Liver (tissue), 9 donors: ENCODE results near the gene MVP. TPM values are rescaled to one million over a fixed set of nuclear protein-coding genes. Genes with fewer than 3 reads are reported as not detected.

Source experiments
- DNase-seq: peaks from one replicate; pipeline ENCODE4 v3.0.0-alpha.2; 2017; ENCODE audit warnings: low spot score
- H3K27ac ChIP-seq, 2 donors: one replicate each; pipeline ENCODE4 v1.7.0; 2013; ENCODE audit warnings: inconsistent platforms in 2 of 2, low read length in 2 of 2, control low read depth in 1 of 2, low read depth in 1 of 2, mild to moderate bottlenecking in 1 of 2
- H3K27me3 ChIP-seq, 4 donors: one replicate each; pipeline versions ENCODE4 v1.6.1 to v1.7.0; 2013; ENCODE audit warnings: low read length in 3 of 4, inconsistent platforms in 1 of 4, mild to moderate bottlenecking in 1 of 4, moderate library complexity in 1 of 4; ENCODE audit not compliant: control insufficient read depth in 4 of 4, insufficient read depth in 4 of 4
- H3K36me3 ChIP-seq, 4 donors: one replicate each; pipeline versions ENCODE4 v1.6.1 to v1.7.0; 2013; ENCODE audit warnings: low read length in 3 of 4, mild to moderate bottlenecking in 3 of 4, low read depth in 1 of 4, moderate library complexity in 1 of 4; ENCODE audit not compliant: control insufficient read depth in 4 of 4, insufficient read depth in 3 of 4
- H3K4me1 ChIP-seq, 4 donors: one replicate each; pipeline versions ENCODE4 v1.6.1 to v1.7.0; 2013; ENCODE audit warnings: low read length in 3 of 4, mild to moderate bottlenecking in 3 of 4, moderate library complexity in 1 of 4; ENCODE audit not compliant: control insufficient read depth in 4 of 4, insufficient read depth in 4 of 4
- H3K4me3 ChIP-seq, 3 donors: one replicate each; pipeline versions ENCODE4 v1.6.1 to v1.7.0; 2013; ENCODE audit warnings: low read length in 3 of 3, control low read depth in 1 of 3, low read depth in 1 of 3, mild to moderate bottlenecking in 1 of 3
- H3K9ac ChIP-seq, 2 donors: one replicate each; pipeline ENCODE4 v1.7.0; 2013; ENCODE audit warnings: low read length in 2 of 2, mild to moderate bottlenecking in 2 of 2, moderate library complexity in 2 of 2, control low read depth in 1 of 2, low read depth in 1 of 2
- H3K9me3 ChIP-seq, 4 donors: one replicate each; pipeline versions ENCODE4 v1.6.1 to v1.7.0; 2013; ENCODE audit warnings: low read length in 3 of 4; ENCODE audit not compliant: control insufficient read depth in 4 of 4
- ATF3 ChIP-seq: IDR thresholded peaks from 2 replicates; pipeline ENCODE4 v1.6.1; 2016; ENCODE audit warnings: antibody characterized with exemption
- CTCF ChIP-seq: fragments of 150-350 bp; IDR thresholded peaks from 2 replicates; pipeline ENCODE4 v1.5.1; 2017; ENCODE audit warnings: improper control_type of control experiment, low read depth, low read length; ENCODE audit not compliant: missing input control
- EGR1 ChIP-seq, 2 donors: IDR thresholded peaks; 2 replicates each; pipeline ENCODE4 v1.6.1; 2016 to 2018; ENCODE audit warnings: antibody characterized with exemption in 2 of 2, low read depth in 2 of 2
- FOXA1 ChIP-seq: IDR thresholded peaks from 2 replicates; pipeline ENCODE4 v1.6.1; 2016; ENCODE audit warnings: antibody characterized with exemption
- FOXA2 ChIP-seq: IDR thresholded peaks from 2 replicates; pipeline ENCODE4 v1.6.1; 2016; ENCODE audit warnings: antibody characterized with exemption
- HNF4A ChIP-seq, 2 donors: conservative IDR thresholded peaks; 2 replicates each; pipeline ENCODE4 v1.6.1; 2016; ENCODE audit warnings: antibody characterized with exemption in 2 of 2, mild to moderate bottlenecking in 2 of 2
- HNF4G ChIP-seq: IDR thresholded peaks from 2 replicates; pipeline ENCODE4 v1.6.1; 2016; ENCODE audit warnings: antibody characterized with exemption
- JUND ChIP-seq, 2 donors: IDR thresholded peaks; 2 replicates each; pipeline ENCODE4 v1.6.1; 2016; ENCODE audit warnings: antibody characterized with exemption in 2 of 2
- MAX ChIP-seq: IDR thresholded peaks from 2 replicates; pipeline ENCODE4 v1.6.1; 2016; ENCODE audit warnings: antibody characterized with exemption
- NR2F2 ChIP-seq: IDR thresholded peaks from 2 replicates; pipeline ENCODE4 v1.6.1; 2016; ENCODE audit warnings: antibody characterized with exemption
- RAD21 ChIP-seq, 2 donors: IDR thresholded peaks; 2 replicates each; pipeline ENCODE4 v1.6.1; 2016; ENCODE audit warnings: antibody characterized with exemption in 2 of 2, mild to moderate bottlenecking in 2 of 2
- REST ChIP-seq: IDR thresholded peaks from 2 replicates; pipeline ENCODE4 v1.6.1; 2016; ENCODE audit warnings: antibody characterized with exemption, mild to moderate bottlenecking
- RXRA ChIP-seq, 2 donors: IDR thresholded peaks; 2 replicates each; pipeline ENCODE4 v1.6.1; 2017 to 2018; ENCODE audit warnings: antibody characterized with exemption in 2 of 2, mild to moderate bottlenecking in 1 of 2
- SP1 ChIP-seq: IDR thresholded peaks from 2 replicates; pipeline ENCODE4 v1.6.1; 2018; ENCODE audit warnings: antibody characterized with exemption, mild to moderate bottlenecking
- TAF1 ChIP-seq: conservative IDR thresholded peaks from 2 replicates; pipeline ENCODE4 v1.6.1; 2016; ENCODE audit warnings: antibody characterized with exemption, mild to moderate bottlenecking
- YY1 ChIP-seq: IDR thresholded peaks from 2 replicates; pipeline ENCODE4 v1.6.1; 2016; ENCODE audit warnings: antibody characterized with exemption, mild to moderate bottlenecking
- ZBTB33 ChIP-seq: IDR thresholded peaks from 2 replicates; pipeline ENCODE4 v1.6.1; 2016; ENCODE audit warnings: antibody characterized with exemption
- WGBS: extraction: QIAGEN DNeasy Blood & Tissue Kit; methylation state at CpG from one replicate; pipeline ENCODE4 v1.1.7; 2013; 5-methylcytosine and 5-hydroxymethylcytosine counted together
- polyA plus RNA-seq, 2 donors: library from polyadenylated mRNA; stranded (reverse) in 1 of 2; unstranded in 1 of 2; fragments of 200-250 nt in 1 of 2; fragments of >200 nt in 1 of 2; fragmentation: Nextera tagmentation in 1 of 2; extraction: Ambion mirVana in 1 of 2; gene quantifications; one replicate each; pipeline versions ENCODE4 v1.2.1 to v1.2.3, GENCODE V29; 2013 to 2015
- total RNA-seq, 2 donors: library from RNA; depleted of rRNA; stranded (reverse); fragments of >200 nt; gene quantifications; one replicate each; pipeline ENCODE4 v1.2.3, GENCODE V29; 2014
- donor health status: healthy.
- donor health status: healthy.
- donor health status: healthy.
- donor health status: healthy.
- donor health status: healthy.

MVP gene
- total and polyA plus RNA-seq, 4 donors: 30.7 to 78.4 (median 50.7) TPM

- no peak for DNase-seq
- H3K9ac ChIP-seq: no peak overlapping the region
- H3K4me3 ChIP-seq: no peak overlapping the region
- peaks cover 7 to 30% (median 20%) of the 10 kb centered on the region in 4 donors for H3K4me1 ChIP-seq
- peaks cover 0 to 17% (median 7%) of the 10 kb centered on the region in 4 donors for H3K36me3 ChIP-seq
- 33% methylated on average over 16 of the region's 16 CpGs for WGBS
- H3K9me3 ChIP-seq: no peaks in the 10 kb centered on the region
- peak overlapping the region in 1 of 2 donors; percentile 88 for H3K27ac ChIP-seq
- H3K27me3 ChIP-seq: no peaks in the 10 kb centered on the region
- TF ChIP-seq RAD21 (IDR thresholded peaks at IDR 0.05) (no peak), REST (no peak), HNF4A (conservative IDR thresholded peaks at IDR 0.05) (no peak), JUND (IDR thresholded peaks at IDR 0.05) (peak in 1 of 2 donors; percentile 8)
Observed at GRCh38 chr16:29863669-29863984, 43.4 kb downstream of the MVP start.

- H3K36me3 ChIP-seq: peaks cover 0 to 14% (median 7%) of the 10 kb centered on the region in 4 donors
- H3K4me1 ChIP-seq: peaks cover 7 to 25% (median 18%) of the 10 kb centered on the region in 4 donors
- H3K9me3 ChIP-seq: no peaks in the 10 kb centered on the region
- no peak overlapping the region for H3K4me3 ChIP-seq
- H3K27me3 ChIP-seq: no peaks in the 10 kb centered on the region
- no peak overlapping the region for H3K9ac ChIP-seq
- no peak overlapping the region for H3K27ac ChIP-seq
- no peak for TF ChIP-seq JUND (IDR thresholded peaks at IDR 0.05)
- no peak for TF ChIP-seq RXRA (IDR thresholded peaks at IDR 0.05)
- no peak for TF ChIP-seq FOXA1
- no peak for TF ChIP-seq NR2F2
- no peak for TF ChIP-seq REST
- TF ChIP-seq HNF4G: no peak
- no peak for TF ChIP-seq FOXA2
- no peak for DNase-seq
- WGBS: 89% methylated on average over 9 of the region's 9 CpGs
Observed at GRCh38 chr16:29864205-29864604, 43.9 kb downstream of the MVP start.

GRCh38 chr16:29868396-29869009 lies 48.2 kb downstream of the MVP start:
- H3K4me3 ChIP-seq: no peak overlapping the region
- H3K27ac ChIP-seq: no peak overlapping the region
- H3K27me3 ChIP-seq: no peaks in the 10 kb centered on the region
- H3K36me3 ChIP-seq: no peaks in the 10 kb centered on the region
- no peaks in the 10 kb centered on the region for H3K4me1 ChIP-seq
- H3K9ac ChIP-seq: no peak overlapping the region
- no peak for DNase-seq
- WGBS: 77% methylated on average over 8 of the region's 8 CpGs
- H3K9me3 ChIP-seq: no peaks in the 10 kb centered on the region
- TF ChIP-seq FOXA1 (no peak), JUND (IDR thresholded peaks at IDR 0.05) (no peak), NR2F2 (no peak), FOXA2 (no peak), MAX (no peak), YY1 (no peak), EGR1 (IDR thresholded peaks at IDR 0.05; ENCODE audit: low read depth in 2 of 2) (no peak), SP1 (no peak), ZBTB33 (no peak), RAD21 (IDR thresholded peaks at IDR 0.05) (no peak), CTCF (no peak), TAF1 (no peak), ATF3 (no peak), HNF4A (conservative IDR thresholded peaks at IDR 0.05) (no peak)
